AG04450 (cell line): ENCODE measurements around the gene USH2A. TPM values are rescaled to one million over a fixed set of nuclear protein-coding genes. Genes with fewer than 3 reads are reported as not detected.

Source experiments
- CTCF ChIA-PET: fragments of 300-600, 350-600 bp; formaldehyde crosslinking; extraction: SDS; loops from one replicate; lab custom pipeline; 2022; ENCODE audit warnings: antibody characterized with exemption, inconsistent platforms; lab: Charles Lee
- POLR2A ChIA-PET: fragments of 350-600 bp; formaldehyde crosslinking; extraction: SDS; loops from one replicate; lab custom pipeline; 2021; ENCODE audit warnings: antibody characterized with exemption, inconsistent platforms; lab: Yijun Ruan, JAX
- DNase-seq: peaks from one replicate; pipeline ENCODE4 v3.0.0-alpha.2; 2011; ENCODE audit warnings: low read depth, low spot score
- H3K27ac ChIP-seq: one replicate; pipeline ENCODE4 v1.5.1; 2012; ENCODE audit warnings: low read depth, low read length, control low read depth
- H3K27me3 ChIP-seq: one replicate; pipeline ENCODE4 v1.6.0; 2012; ENCODE audit warnings: low read length; ENCODE audit not compliant: control insufficient read depth, insufficient read depth
- H3K4me3 ChIP-seq: 2 replicates; pipeline ENCODE4 v1.5.1; 2011; ENCODE audit warnings: mild to moderate bottlenecking, low read depth, low read length, control low read depth
- H3K9me3 ChIP-seq: 2 replicates; pipeline ENCODE4 v1.5.1; 2012; ENCODE audit warnings: low read length; ENCODE audit not compliant: control insufficient read depth, insufficient read depth
- polyA plus RNA-seq: library from polyadenylated mRNA; depleted of rRNA; stranded (reverse); fragments of >200 nt; gene quantifications from 2 replicates; pipeline ENCODE4 v1.2.3, GENCODE V29; 2011
- TF ChIP-seq, protein P1 (sequence below): IDR thresholded peaks from 2 replicates; pipeline ENCODE4 v1.5.1; 2011; ENCODE audit warnings: low read depth, low read length, control low read depth, inconsistent platforms

Gene USH2A
- polyA plus RNA-seq, 1 experiment, result 0.01 TPM

- TF ChIP-seq, protein P1, sequence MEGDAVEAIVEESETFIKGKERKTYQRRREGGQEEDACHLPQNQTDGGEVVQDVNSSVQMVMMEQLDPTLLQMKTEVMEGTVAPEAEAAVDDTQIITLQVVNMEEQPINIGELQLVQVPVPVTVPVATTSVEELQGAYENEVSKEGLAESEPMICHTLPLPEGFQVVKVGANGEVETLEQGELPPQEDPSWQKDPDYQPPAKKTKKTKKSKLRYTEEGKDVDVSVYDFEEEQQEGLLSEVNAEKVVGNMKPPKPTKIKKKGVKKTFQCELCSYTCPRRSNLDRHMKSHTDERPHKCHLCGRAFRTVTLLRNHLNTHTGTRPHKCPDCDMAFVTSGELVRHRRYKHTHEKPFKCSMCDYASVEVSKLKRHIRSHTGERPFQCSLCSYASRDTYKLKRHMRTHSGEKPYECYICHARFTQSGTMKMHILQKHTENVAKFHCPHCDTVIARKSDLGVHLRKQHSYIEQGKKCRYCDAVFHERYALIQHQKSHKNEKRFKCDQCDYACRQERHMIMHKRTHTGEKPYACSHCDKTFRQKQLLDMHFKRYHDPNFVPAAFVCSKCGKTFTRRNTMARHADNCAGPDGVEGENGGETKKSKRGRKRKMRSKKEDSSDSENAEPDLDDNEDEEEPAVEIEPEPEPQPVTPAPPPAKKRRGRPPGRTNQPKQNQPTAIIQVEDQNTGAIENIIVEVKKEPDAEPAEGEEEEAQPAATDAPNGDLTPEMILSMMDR, result no peak
- no peak overlapping the region for H3K4me3 ChIP-seq
- H3K27ac ChIP-seq, result no peak overlapping the region
- no peaks in the 10 kb centered on the region for H3K9me3 ChIP-seq
- POLR2A ChIA-PET, result no interaction called here
- CTCF ChIA-PET, result interaction anchor here (1.0 kb wide), 1 partner anchor 34 kb away, joined by 3 read pairs; no protein-coding TSS in a partner anchor
- no peak for DNase-seq
- H3K27me3 ChIP-seq, result no peaks in the 10 kb centered on the region
Observed at GRCh38 chr1:216186816-216187215, 236.4 kb downstream of the USH2A start.

DNA sequence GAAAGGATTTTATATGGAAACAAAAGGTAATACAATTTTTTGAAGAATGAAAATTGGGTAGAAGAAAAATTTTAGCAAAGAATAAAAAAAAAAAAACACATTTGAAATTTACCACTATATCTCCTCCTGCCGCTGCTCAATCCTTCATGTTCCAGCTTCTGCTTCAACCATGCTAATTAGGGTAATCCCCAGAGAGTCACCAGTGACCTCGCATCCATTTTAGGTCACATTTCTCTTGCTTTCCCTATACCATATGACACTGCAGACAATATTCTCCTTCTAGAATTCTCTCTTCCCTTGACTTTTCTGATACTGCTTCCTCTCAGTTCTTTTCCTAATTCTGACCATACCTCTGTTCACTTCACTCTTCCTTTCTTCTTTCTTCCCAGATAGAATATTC is 237.1 kb downstream of the USH2A start:
- ChIA-PET POLR2A (no interaction called here), CTCF (interaction anchor here (1.0 kb wide), 1 partner anchor 35 kb away, joined by 3 read pairs; no protein-coding TSS in a partner anchor)
- TF ChIP-seq, protein P1, result no peak
- DNase-seq, result no peak
- no peak overlapping the region for H3K4me3 ChIP-seq
- no peak overlapping the region for H3K27ac ChIP-seq
- no peaks in the 10 kb centered on the region for H3K9me3 ChIP-seq
- H3K27me3 ChIP-seq, result no peaks in the 10 kb centered on the region

- Histone ChIP-seq H3K27ac (no peak overlapping the region), H3K4me3 (no peak overlapping the region), H3K27me3 (no peaks in the 10 kb centered on the region), H3K9me3 (no peaks in the 10 kb centered on the region)
- ChIA-PET POLR2A (no interaction called here), CTCF (interaction anchor here (1.2 to 3.0 kb wide), 3 partner anchors 11 to 66 kb away, joined by 3 to 22 read pairs (median 5); no protein-coding TSS in a partner anchor)
- no peak for DNase-seq
- TF ChIP-seq, protein P1, result no peak
Observed at GRCh38 chr1:216184126-216184680, 239.0 kb downstream of the USH2A start.

GRCh38 chr1:216183454-216183853 is 239.8 kb downstream of the USH2A start:
- CTCF ChIA-PET, result interaction anchor here (0.7 to 3.0 kb wide), 4 partner anchors 10 to 65 kb away, joined by 3 to 22 read pairs (median 4); no protein-coding TSS in a partner anchor
- Histone ChIP-seq H3K27me3 (no peaks in the 10 kb centered on the region), H3K4me3 (no peak overlapping the region), H3K9me3 (no peaks in the 10 kb centered on the region), H3K27ac (no peak overlapping the region)
- POLR2A ChIA-PET, result no interaction called here
- TF ChIP-seq, protein P1, result no peak
- DNase-seq, result no peak

DNA sequence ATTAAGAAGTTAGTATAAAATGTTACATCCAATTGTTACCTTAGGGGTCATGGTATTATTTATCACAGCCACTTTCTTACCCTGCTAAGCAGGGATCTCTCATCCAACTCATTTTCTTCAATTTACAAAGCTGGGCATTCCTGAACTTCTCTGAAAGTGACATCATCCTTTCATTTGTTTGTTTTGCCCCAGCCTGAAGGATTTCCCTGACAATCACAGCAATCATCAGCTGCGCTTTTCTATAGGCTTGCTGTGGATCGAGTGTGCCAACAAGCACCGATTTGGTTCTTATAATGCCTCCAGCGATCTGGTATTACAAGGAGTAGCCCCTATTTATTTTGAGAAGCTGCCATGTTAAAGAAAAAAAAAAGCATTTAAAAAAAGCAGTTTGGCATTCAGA is 240.2 kb downstream of the USH2A start:
- ChIA-PET CTCF (interaction anchor here (0.7 to 3.0 kb wide), 4 partner anchors 10 to 65 kb away, joined by 3 to 22 read pairs (median 4); no protein-coding TSS in a partner anchor), POLR2A (no interaction called here)
- DNase-seq, result peak; percentile 15

More for the DNA sequence above, 240.2 kb downstream of the USH2A start:
- Histone ChIP-seq H3K9me3 (no peaks in the 10 kb centered on the region), H3K4me3 (no peak overlapping the region), H3K27me3 (no peaks in the 10 kb centered on the region), H3K27ac (no peak overlapping the region)
- TF ChIP-seq, protein P1, result no peak
